Mammary epithelial cell (primary cell): ENCODE results near the gene LRRN4.

Source experiments
- CTCF ChIP-seq, 2 donors: IDR thresholded peaks in 1 of 2; conservative IDR thresholded peaks in 1 of 2; 2 replicates each; pipeline ENCODE4 v1.5.1; 2011 to 2012; ENCODE audit warnings: inconsistent platforms in 2 of 2, low read length in 2 of 2, mild to moderate bottlenecking in 2 of 2, control low read depth in 1 of 2, low read depth in 1 of 2; ENCODE audit not compliant: insufficient read depth in 1 of 2; ENCODE audit errors: extremely low read depth in 1 of 2
- EZH2 ChIP-seq: IDR thresholded peaks from 2 replicates; pipeline ENCODE4 v1.6.1; 2012; ENCODE audit warnings: low read length, inconsistent platforms, borderline replicate concordance

DNA sequence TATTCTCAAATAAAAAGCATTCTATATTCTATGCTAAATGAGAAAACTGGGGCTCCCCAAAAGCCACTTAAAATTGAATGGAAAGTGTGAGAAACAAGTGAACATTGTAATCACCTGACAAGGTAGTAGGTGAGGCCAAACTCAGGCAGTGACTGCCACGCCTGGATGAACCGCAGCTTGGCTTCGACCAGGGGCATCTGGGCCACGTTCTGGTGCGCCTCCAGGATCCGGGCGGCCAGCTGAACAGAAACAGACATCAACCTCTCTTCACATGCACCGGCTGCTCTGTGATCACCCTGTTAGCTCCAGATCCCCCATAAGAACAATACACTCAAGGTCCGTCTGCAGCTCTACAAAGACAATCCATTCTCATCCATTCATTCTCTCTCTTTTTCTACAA is 30.1 kb upstream of the LRRN4 start:
- TF ChIP-seq CTCF (conservative IDR thresholded peaks at IDR 0.05 in 1 of 2, IDR thresholded peaks at IDR 0.05 in 1 of 2; ENCODE audit: extremely low read depth in 1 of 2, insufficient read depth in 1 of 2, low read depth in 1 of 2, low read length in 2 of 2) = no peak
- no peak for TF ChIP-seq EZH2
